PC-3 (cell line): ENCODE measurements around the gene DCDC1. TPM values are rescaled to one million over a fixed set of nuclear protein-coding genes. Genes with fewer than 3 reads are reported as not detected.

Experiments
- ATAC-seq: fragments of 200-7000 bp; cut with Tn5 transposase; 2 replicates; pipeline ENCODE4 v1.9.1; 2020; ENCODE audit warnings: mild to moderate bottlenecking, moderate library complexity
- BruUV-seq: library from RNA; stranded (reverse); fragments of 400-500 nt; replicated peaks from 2 replicates; lab custom pipeline; 2021; lab: Mats Ljungman, UMichigan
- CTCF ChIA-PET: fragments of 300-600 bp; sonication (Branson Sonifier 250); formaldehyde crosslinking; loops from one replicate; lab custom pipeline; 2022; ENCODE audit warnings: antibody characterized with exemption; lab: Charles Lee
- POLR2A ChIA-PET: fragments of 300-600 bp; sonication (Branson Sonifier 250); formaldehyde crosslinking; loops from one replicate; lab custom pipeline; 2022; ENCODE audit warnings: antibody characterized with exemption; ENCODE audit not compliant: unreplicated experiment; lab: Charles Lee
- DNase-seq: peaks from one replicate; pipeline ENCODE4 v3.0.0-alpha.2; 2015
- H2AFZ ChIP-seq: fragments of 300-600 bp; sonication (generic); 2 replicates; pipeline ENCODE4 v1.6.0; 2016; ENCODE audit warnings: antibody characterized with exemption, low read length
- H3F3A ChIP-seq: fragments of 300-600 bp; sonication (generic); one replicate; pipeline ENCODE4 v1.6.0; 2017; ENCODE audit warnings: antibody characterized with exemption, low read length, control low read depth, mild to moderate bottlenecking; ENCODE audit not compliant: unreplicated experiment
- H3K27ac ChIP-seq: fragments of 300-600 bp; sonication (generic); 2 replicates; pipeline ENCODE4 v1.5.1; 2016; ENCODE audit warnings: mild to moderate bottlenecking, low read length
- H3K27me3 ChIP-seq: fragments of 300-600 bp; sonication (generic); 2 replicates; pipeline ENCODE4 v1.6.1; 2016; ENCODE audit warnings: low read length, mixed read lengths
- H3K36me3 ChIP-seq: fragments of 300-600 bp; sonication (generic); 2 replicates; pipeline ENCODE4 v1.6.1; 2016; ENCODE audit warnings: low read depth, mixed run types, low read length, mixed read lengths
- H3K4me1 ChIP-seq: fragments of 300-600 bp; sonication (generic); 2 replicates; pipeline ENCODE4 v1.5.1; 2016; ENCODE audit warnings: low read length; ENCODE audit not compliant: insufficient read depth
- H3K4me2 ChIP-seq: fragments of 300-600 bp; sonication (generic); 2 replicates; pipeline ENCODE4 v1.6.0; 2016; ENCODE audit warnings: low read length
- H3K4me3 ChIP-seq: fragments of 300-600 bp; sonication (generic); 2 replicates; pipeline ENCODE4 v1.5.1; 2016; ENCODE audit warnings: mild to moderate bottlenecking, low read length, mixed read lengths
- H3K79me2 ChIP-seq: fragments of 300-600 bp; sonication (generic); 2 replicates; pipeline ENCODE4 v1.6.1; 2017; ENCODE audit warnings: low read length, mixed read lengths
- H3K9ac ChIP-seq: fragments of 300-600 bp; sonication (generic); 2 replicates; pipeline ENCODE4 v1.6.0; 2016; ENCODE audit warnings: mild to moderate bottlenecking, low read length
- H3K9me2 ChIP-seq: fragments of 300-600 bp; sonication (generic); replicated peaks from 2 replicates; pipeline ENCODE4 v1.6.1; 2016; ENCODE audit warnings: mixed run types, low read length, mixed read lengths
- H3K9me3 ChIP-seq: fragments of 300-600 bp; sonication (generic); 2 replicates; pipeline ENCODE4 v1.6.1; 2016; ENCODE audit warnings: low read length, mixed read lengths
- H4K20me1 ChIP-seq: fragments of 300-600 bp; sonication (generic); 2 replicates; pipeline ENCODE4 v1.6.1; 2016; ENCODE audit warnings: low read length, mixed read lengths
- CTCF ChIP-seq: fragments of 300-600 bp; sonication (generic); conservative IDR thresholded peaks from 2 replicates; pipeline ENCODE4 v1.5.1; 2017; ENCODE audit warnings: antibody characterized with exemption, low read depth, mild to moderate bottlenecking, low read length
- EZH2 ChIP-seq: fragments of 300-600 bp; sonication (generic); IDR thresholded peaks from one replicate; pipeline ENCODE4 v1.6.1; 2017; ENCODE audit warnings: antibody characterized with exemption, mild to moderate bottlenecking, low read length; ENCODE audit not compliant: unreplicated experiment
- EZH2phosphoT487 ChIP-seq: fragments of 300-600 bp; sonication (generic); IDR thresholded peaks from 2 replicates; pipeline ENCODE4 v1.6.1; 2018; ENCODE audit warnings: mild to moderate bottlenecking, antibody characterized with exemption, low read length, borderline replicate concordance
- intact Hi-C: fragments of 100-400 bp; cut with micrococcal nuclease; formaldehyde crosslinking; loops from 2 replicates; pipeline ENCODE4 v1.9.0; 2023
- total RNA-seq: library from RNA; depleted of rRNA; stranded (reverse); fragments of >200 nt; gene quantifications from 2 replicates; pipeline ENCODE4 v1.2.3, GENCODE V29; 2014

Gene DCDC1
- total RNA-seq, 1 experiment from 2014 or later, result not detected

- H3K36me3 ChIP-seq, result no peaks in the 10 kb centered on the region
- no peak overlapping the region for H3K4me2 ChIP-seq
- peak; percentile 53; the same call in 1 of the 2 replicates for ATAC-seq
- H3K4me1 ChIP-seq, result no peaks in the 10 kb centered on the region
- TF ChIP-seq CTCF (peak; percentile 73), EZH2phosphoT487 (no peak)
- H3K4me3 ChIP-seq, result no peak overlapping the region
- no peaks in the 10 kb centered on the region for H3F3A ChIP-seq
- POLR2A ChIA-PET, result no interaction called here
- peak; percentile 69 for DNase-seq
- no peak overlapping the region for H3K9ac ChIP-seq
- no peaks in the 10 kb centered on the region; the same call in 1 of the 2 replicates for H3K27me3 ChIP-seq
- no peak overlapping the region for H2AFZ ChIP-seq
- no peaks in the 10 kb centered on the region for H3K9me2 ChIP-seq
- H4K20me1 ChIP-seq, result no peaks in the 10 kb centered on the region
- no peak overlapping the region for H3K27ac ChIP-seq
- no peaks in the 10 kb centered on the region for H3K79me2 ChIP-seq
- H3K9me3 ChIP-seq, result no peaks in the 10 kb centered on the region
- CTCF ChIA-PET, result interaction anchor here (0.6 kb wide), 1 partner anchor 10 kb away, joined by 4 read pairs; no protein-coding TSS in a partner anchor
- intact Hi-C loops, result loop anchor here (5.0 kb wide), 1 partner anchor 571 kb away; no protein-coding TSS in a partner anchor
- BruUV-seq, result no TSS peak
Measured at GRCh38 chr11:30917859-30918478, 451.6 kb downstream of the DCDC1 start.

- H3K9me3 ChIP-seq, result no peaks in the 10 kb centered on the region
- no peak overlapping the region for H3K27ac ChIP-seq
- no peak overlapping the region for H2AFZ ChIP-seq
- no peaks in the 10 kb centered on the region; the same call in 1 of the 2 replicates for H3K27me3 ChIP-seq
- no peaks in the 10 kb centered on the region for H3K4me1 ChIP-seq
- TF ChIP-seq CTCF (no peak), EZH2 (no peak), EZH2phosphoT487 (no peak)
- no peak for ATAC-seq
- ChIA-PET POLR2A (no interaction called here), CTCF (interaction anchor here (0.6 kb wide), 1 partner anchor 10 kb away, joined by 4 read pairs; no protein-coding TSS in a partner anchor)
- no peak overlapping the region for H3K9ac ChIP-seq
- no peaks in the 10 kb centered on the region for H3K36me3 ChIP-seq
- intact Hi-C loops, result loop anchor here (5.0 kb wide), 1 partner anchor 570 kb away; no protein-coding TSS in a partner anchor
- DNase-seq, result no peak
- H3K4me3 ChIP-seq, result no peak overlapping the region
- no peaks in the 10 kb centered on the region for H3F3A ChIP-seq
- no peaks in the 10 kb centered on the region for H3K79me2 ChIP-seq
- H3K4me2 ChIP-seq, result no peak overlapping the region
- H4K20me1 ChIP-seq, result no peaks in the 10 kb centered on the region
- BruUV-seq, result no TSS peak
- no peaks in the 10 kb centered on the region for H3K9me2 ChIP-seq
Measured at GRCh38 chr11:30917266-30917665, 452.3 kb downstream of the DCDC1 start.

GRCh38 chr11:30916764-30917163 lies 452.8 kb downstream of the DCDC1 start:
- H3K79me2 ChIP-seq, result no peaks in the 10 kb centered on the region
- H3K4me2 ChIP-seq, result no peak overlapping the region
- ATAC-seq (no peak), DNase-seq (no peak)
- no peak overlapping the region for H2AFZ ChIP-seq
- ChIA-PET CTCF (no interaction called here), POLR2A (no interaction called here)
- TF ChIP-seq EZH2phosphoT487 (no peak), EZH2 (no peak), CTCF (no peak)
- H3K4me1 ChIP-seq, result no peaks in the 10 kb centered on the region
- H3F3A ChIP-seq, result no peaks in the 10 kb centered on the region
- no peak overlapping the region for H3K27ac ChIP-seq
- no peak overlapping the region for H3K4me3 ChIP-seq
- no peaks in the 10 kb centered on the region for H4K20me1 ChIP-seq
- H3K27me3 ChIP-seq, result no peaks in the 10 kb centered on the region; the same call in 1 of the 2 replicates
- no TSS peak for BruUV-seq
- intact Hi-C loops, result loop anchor here (5.0 kb wide), 1 partner anchor 569 kb away; no protein-coding TSS in a partner anchor
- H3K9me2 ChIP-seq, result no peaks in the 10 kb centered on the region
- H3K9me3 ChIP-seq, result no peaks in the 10 kb centered on the region
- H3K9ac ChIP-seq, result no peak overlapping the region
- no peaks in the 10 kb centered on the region for H3K36me3 ChIP-seq
